Heart left ventricle (tissue), 16 donors: Measurements from ENCODE around the gene PXK. TPM values are rescaled to one million over a fixed set of nuclear protein-coding genes. Genes with fewer than 3 reads are reported as not detected.

Experiments used
- ATAC-seq, 4 donors: fragments of 200-7000 bp; cut with Tn5 transposase; one replicate each; pipeline ENCODE4 v1.9.1; 2020 to 2022; ENCODE audit warnings: moderate library complexity in 4 of 4, mild to moderate bottlenecking in 3 of 4, moderate number of reproducible peaks in 1 of 4
- DNase-seq, 5 donors: peaks; one replicate each; pipeline ENCODE4 v3.0.0-alpha.2; 2020
- H3K27ac ChIP-seq, 12 donors: fragments of 200-600 bp; sonication (generic) in 4 of 12; one replicate each; pipeline versions ENCODE4 v1.5.0 to v1.8.0; 2016 to 2022; ENCODE audit warnings: mild to moderate bottlenecking in 2 of 12
- H3K27me3 ChIP-seq, 9 donors: fragments of 200-600 bp; sonication (generic) in 2 of 9; one replicate each; pipeline versions ENCODE4 v1.5.1 to v1.8.0; 2016 to 2022; ENCODE audit warnings: mild to moderate bottlenecking in 3 of 9
- H3K36me3 ChIP-seq, 9 donors: fragments of 200-600 bp; sonication (generic) in 2 of 9; one replicate each; pipeline versions ENCODE4 v1.5.0 to v1.8.0; 2018 to 2022; ENCODE audit warnings: mild to moderate bottlenecking in 2 of 9
- H3K4me1 ChIP-seq, 12 donors: fragments of 200-600 bp; sonication (generic) in 4 of 12; one replicate each; pipeline versions ENCODE4 v1.5.0 to v1.8.0; 2016 to 2022; ENCODE audit warnings: mild to moderate bottlenecking in 3 of 12
- H3K4me3 ChIP-seq, 12 donors: fragments of 200-600 bp; sonication (generic) in 4 of 12; one replicate each; pipeline versions ENCODE4 v1.5.0 to v1.8.0; 2017 to 2022; ENCODE audit warnings: mild to moderate bottlenecking in 9 of 12, moderate library complexity in 4 of 12
- H3K9me3 ChIP-seq, 12 donors: fragments of 200-600 bp; sonication (generic) in 4 of 12; one replicate each; pipeline versions ENCODE4 v1.5.0 to v1.8.0; 2016 to 2022; ENCODE audit warnings: mild to moderate bottlenecking in 1 of 12
- POLR2A ChIP-seq, 2 donors: fragments of 450-650 bp; IDR thresholded peaks; one replicate each; pipeline ENCODE4 v1.6.1; 2017; ENCODE audit warnings: antibody characterized with exemption in 2 of 2, mild to moderate bottlenecking in 2 of 2, moderate library complexity in 2 of 2
- WGBS, 4 donors: extraction: QIAGEN DNeasy Blood & Tissue Kit in 2 of 4; methylation state at CpG; one replicate each; pipeline versions ENCODE4 v1.1.5 to v1.1.7; 2013 to 2018; 5-methylcytosine and 5-hydroxymethylcytosine counted together
- intact Hi-C, 10 donors: fragments of 100-400 bp; cut with DNase I; formaldehyde crosslinking; loops; one replicate each; pipeline versions ENCODE4 v1.11.1 to v1.14.2; 2022
- polyA plus RNA-seq, 2 donors: library from polyadenylated mRNA; stranded (reverse); fragments of 200-250 nt; gene quantifications; one replicate each; pipeline ENCODE4 v1.2.3, GENCODE V29; 2013
- total RNA-seq, 9 donors: library from RNA; depleted of rRNA in 2 of 9; stranded (reverse); fragments of >200 nt in 2 of 9; fragmentation: NEBNext Ultra II Directional in 3 of 9; extraction: Animal tissue kit (Norgen Biotek cat#: 25700) in 3 of 9; gene quantifications; one replicate each; pipeline versions ENCODE4 v1.1.0 to v1.2.4, GENCODE V29; 2016 to 2023
- TF ChIP-seq, protein P1 (sequence below), 12 donors: fragments of 200-600 bp; sonication (generic) in 4 of 12; IDR thresholded peaks; one replicate each; pipeline versions ENCODE4 v1.5.0 to v1.8.0; 2018 to 2022; ENCODE audit warnings: antibody characterized with exemption in 12 of 12, mild to moderate bottlenecking in 5 of 12
- donor health status: ischemic (EF 13 %, LVEDD 7.1; RV severe dilation, severe dysfunction).
- donor health status: healthy with polysubstance abuse.
- donor health status: DM: no; HTN: yes; CAD: no.
- donor health status: DM: no; HTN: no; CAD: no.
- donor health status: ischemic (EF 25% LVEDD 6.9; RV normal size, moderate dysfunction).
- donor health status: ischemic (EF 25% LVEDD 5.7; RV mildly dilated, moderate dysfunction).
- donor health status: healthy.
- donor health status: DM: yes; HTN: yes; CAD: no.
- donor health status: ischemic (EF 35%, LVEDD 5.7; RV mildly dilated, moderate dysfunction).
- donor health status: nonischemic (EF 11% LVEDD 7.7; RV severe dilation, severe dysfunction).
- donor health status: DM: yes; HTN: yes; CAD: no.
- donor health status: PGD.
- donor health status: ischemic (EF 29% LVEDD 5.4; RV normal size, mild dysfunction).
- donor health status: nonischemic (EF 23%, LVEDD 6.1; RV moderate dilation, normal function).

PXK gene
- total and polyA plus RNA-seq, 11 donors, result 3.4 to 24.3 (median 12.7) TPM

DNA sequence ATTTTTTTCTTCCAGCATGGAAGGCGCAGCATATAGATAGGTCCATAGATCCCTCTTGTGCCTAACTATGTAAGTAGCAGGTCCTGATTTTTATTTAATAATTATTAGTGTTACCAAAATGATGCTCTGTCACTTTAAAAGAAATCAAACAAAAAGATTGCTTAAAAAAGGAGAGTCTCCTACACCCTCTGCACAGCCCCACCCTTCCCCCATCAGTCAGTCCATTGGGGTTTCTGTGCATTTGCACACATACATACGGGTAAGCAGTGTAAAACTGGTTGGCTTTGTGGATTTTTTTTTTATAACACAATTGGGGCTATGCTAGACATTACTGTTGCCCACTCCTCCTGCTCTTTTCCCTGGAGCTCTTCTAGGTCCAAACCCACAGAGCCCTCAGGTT lies 33.6 kb upstream of the PXK start:
- no peak for ATAC-seq
- no peak for DNase-seq
- TF ChIP-seq, protein P1, sequence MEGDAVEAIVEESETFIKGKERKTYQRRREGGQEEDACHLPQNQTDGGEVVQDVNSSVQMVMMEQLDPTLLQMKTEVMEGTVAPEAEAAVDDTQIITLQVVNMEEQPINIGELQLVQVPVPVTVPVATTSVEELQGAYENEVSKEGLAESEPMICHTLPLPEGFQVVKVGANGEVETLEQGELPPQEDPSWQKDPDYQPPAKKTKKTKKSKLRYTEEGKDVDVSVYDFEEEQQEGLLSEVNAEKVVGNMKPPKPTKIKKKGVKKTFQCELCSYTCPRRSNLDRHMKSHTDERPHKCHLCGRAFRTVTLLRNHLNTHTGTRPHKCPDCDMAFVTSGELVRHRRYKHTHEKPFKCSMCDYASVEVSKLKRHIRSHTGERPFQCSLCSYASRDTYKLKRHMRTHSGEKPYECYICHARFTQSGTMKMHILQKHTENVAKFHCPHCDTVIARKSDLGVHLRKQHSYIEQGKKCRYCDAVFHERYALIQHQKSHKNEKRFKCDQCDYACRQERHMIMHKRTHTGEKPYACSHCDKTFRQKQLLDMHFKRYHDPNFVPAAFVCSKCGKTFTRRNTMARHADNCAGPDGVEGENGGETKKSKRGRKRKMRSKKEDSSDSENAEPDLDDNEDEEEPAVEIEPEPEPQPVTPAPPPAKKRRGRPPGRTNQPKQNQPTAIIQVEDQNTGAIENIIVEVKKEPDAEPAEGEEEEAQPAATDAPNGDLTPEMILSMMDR (IDR thresholded peaks at IDR 0.05), result no peak
- no peak for TF ChIP-seq POLR2A (IDR thresholded peaks at IDR 0.05)
- Histone ChIP-seq H3K36me3 (no peaks in the 10 kb centered on the region), H3K27me3 (peaks cover 0 to 5% (median 0%) of the 10 kb centered on the region in 9 donors), H3K9me3 (peaks cover 0 to 8% (median 0%) of the 10 kb centered on the region in 12 donors), H3K27ac (no peak overlapping the region), H3K4me1 (peaks cover 0 to 2% (median 0%) of the 10 kb centered on the region in 12 donors), H3K4me3 (no peak overlapping the region)
- WGBS, 4 donors, result 55 to 76% (median 66%) methylated on average over 2 of the region's 2 CpGs
- intact Hi-C loops, result loop anchor here in 7 of 10 donors (2.0 to 10.0 kb wide), 6 partner anchors 47 to 112 kb away; partner anchors contain the start of gene ABHD6 (in 3 of the 7)

- Histone ChIP-seq H3K27me3 (peaks cover 0 to 5% (median 0%) of the 10 kb centered on the region in 9 donors), H3K36me3 (no peaks in the 10 kb centered on the region), H3K4me1 (peaks cover 0 to 2% (median 0%) of the 10 kb centered on the region in 12 donors), H3K27ac (no peak overlapping the region), H3K9me3 (peaks cover 0 to 7% (median 0%) of the 10 kb centered on the region in 12 donors), H3K4me3 (no peak overlapping the region)
- DNase-seq (no peak), ATAC-seq (no peak)
- WGBS, 4 donors, result 17 to 23% (median 19%) methylated on average over 8 of the region's 8 CpGs
- intact Hi-C loops, result loop anchor here (1.0 to 10.0 kb wide), 10 partner anchors 48 to 335 kb away; partner anchors contain the start of genes ABHD6 (in 5 of the 10), FLNB (in 2 of the 10) and KCTD6 (in 2 of the 10)
- TF ChIP-seq, protein P1 (IDR thresholded peaks at IDR 0.05), result peak; percentile 31 to 74 (median 58)
- TF ChIP-seq POLR2A (IDR thresholded peaks at IDR 0.05), result no peak
These were observed 32.7 kb upstream of the PXK start for GRCh38 chr3:58299839-58300516.

DNA sequence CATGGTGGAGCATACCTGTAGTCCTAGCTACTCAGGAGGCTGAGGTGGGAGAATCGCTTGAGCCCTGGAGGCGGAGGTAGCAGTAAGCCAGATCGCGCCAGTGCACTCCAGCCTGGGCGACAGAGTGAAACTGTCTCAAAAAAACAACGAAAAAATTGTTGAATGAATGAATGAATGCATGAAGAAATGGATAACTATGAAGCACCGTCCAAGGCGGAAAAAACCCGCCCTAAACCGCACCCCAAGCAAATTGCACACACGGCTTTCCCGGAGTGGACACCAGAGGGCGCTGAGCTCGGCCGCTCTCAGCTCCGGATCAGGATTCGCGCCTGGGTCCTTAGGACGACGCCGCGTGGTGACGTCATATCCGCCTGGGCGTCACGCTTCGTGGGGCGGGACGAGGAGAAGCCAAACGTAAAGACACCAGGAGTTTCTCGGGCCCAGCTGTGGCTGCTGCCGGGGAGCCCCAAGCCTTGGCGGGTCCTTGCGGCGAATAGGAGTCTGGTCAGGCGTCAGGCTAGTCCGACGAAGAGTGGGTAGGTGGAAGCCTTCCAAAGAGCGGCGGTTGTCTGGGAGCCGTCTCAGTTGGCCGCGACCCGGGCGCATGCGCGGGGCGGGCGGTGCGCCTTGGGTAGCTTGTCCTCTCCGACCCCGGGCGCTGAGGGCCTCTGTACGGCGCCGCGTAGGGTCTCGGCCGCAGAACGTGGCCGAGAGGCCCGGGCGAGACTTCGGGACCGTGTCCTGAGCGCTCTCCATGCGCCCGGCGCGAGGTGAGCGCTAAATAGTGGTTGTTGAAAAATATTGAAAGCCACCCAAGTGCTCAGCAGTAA lies 26.6 kb upstream of the PXK start, which contains the start of the genes HTD2 and RPP14:
Gene HTD2, plus strand, starts transcription at position 639 of the 830 bp plus-strand sequence. CDS start 11,094 bp downstream, outside the sequence.
Gene RPP14, plus strand, starts transcription at position 364 of the 830 bp plus-strand sequence. CDS start 4,085 bp downstream, outside the sequence.
- intact Hi-C loops, result loop anchor here in 7 of 10 donors (2.0 to 10.0 kb wide), 8 partner anchors 69 to 329 kb away; partner anchors contain the start of genes KCTD6 (in 5 of the 7), ABHD6 (in 2 of the 7) and FLNB (in 2 of the 7)
- ATAC-seq, result peak; percentile 94 to 97 (median 96)
- Histone ChIP-seq H3K36me3 (peaks cover 0 to 26% (median 12%) of the 10 kb centered on the region in 9 donors), H3K9me3 (no peaks in the 10 kb centered on the region), H3K27me3 (peaks cover 0 to 5% (median 0%) of the 10 kb centered on the region in 9 donors), H3K27ac (peak within 1 kb of the TSS; percentile 90 to 99 (median 96)), H3K4me1 (peaks cover 5 to 36% (median 26%) of the 10 kb centered on the region in 12 donors), H3K4me3 (peak within 1 kb of the TSS; percentile 80 to 97 (median 86))
- TF ChIP-seq, protein P1 (IDR thresholded peaks at IDR 0.05), result peak; percentile 95 to 99 (median 96)
- TF ChIP-seq POLR2A (IDR thresholded peaks at IDR 0.05), result peak in 1 of 2 donors; percentile 76
- 4 to 6% (median 4%) methylated on average over 43 to 71 of the region's 71 CpGs for WGBS, 4 donors
- DNase-seq, result peak; percentile 98 to 100 (median 99)
